Epidermal melanocyte (primary cell): ENCODE measurements around the gene ABCD4.
"Not testable (repeated sequence)": the region's sequence is repeated elsewhere in the genome, so short reads cannot be mapped to it uniquely, and the experiment has no call there.

Experiments used
- DNase-seq: peaks from one replicate; pipeline ENCODE4 v3.0.0; 2011; ENCODE audit warnings: low spot score; ENCODE audit not compliant: insufficient read length

Gene ABCD4

DNA sequence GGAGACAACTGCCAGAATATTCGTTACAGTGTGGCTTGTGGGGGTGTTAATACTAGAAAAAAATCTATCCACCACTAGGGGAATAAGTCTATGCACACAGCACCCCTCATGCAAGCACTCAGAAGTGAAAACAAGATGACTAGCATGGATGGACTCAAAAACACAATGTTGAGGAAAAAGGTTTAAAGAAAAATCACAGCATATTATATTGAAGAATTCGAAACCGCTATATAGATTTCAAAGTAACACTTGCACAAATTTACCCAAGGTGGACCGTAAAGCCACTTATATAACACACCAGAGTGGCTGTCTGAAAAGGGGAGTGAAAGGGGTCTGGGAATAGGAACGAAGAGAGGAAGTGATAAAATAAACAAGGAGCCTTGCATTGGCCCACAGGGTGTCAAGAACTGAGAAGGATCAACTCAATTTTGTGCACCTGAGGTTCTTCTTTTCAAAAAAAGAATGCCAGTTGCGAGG is 544 bp downstream of the ABCD4 start:
- no peak for DNase-seq

DNA sequence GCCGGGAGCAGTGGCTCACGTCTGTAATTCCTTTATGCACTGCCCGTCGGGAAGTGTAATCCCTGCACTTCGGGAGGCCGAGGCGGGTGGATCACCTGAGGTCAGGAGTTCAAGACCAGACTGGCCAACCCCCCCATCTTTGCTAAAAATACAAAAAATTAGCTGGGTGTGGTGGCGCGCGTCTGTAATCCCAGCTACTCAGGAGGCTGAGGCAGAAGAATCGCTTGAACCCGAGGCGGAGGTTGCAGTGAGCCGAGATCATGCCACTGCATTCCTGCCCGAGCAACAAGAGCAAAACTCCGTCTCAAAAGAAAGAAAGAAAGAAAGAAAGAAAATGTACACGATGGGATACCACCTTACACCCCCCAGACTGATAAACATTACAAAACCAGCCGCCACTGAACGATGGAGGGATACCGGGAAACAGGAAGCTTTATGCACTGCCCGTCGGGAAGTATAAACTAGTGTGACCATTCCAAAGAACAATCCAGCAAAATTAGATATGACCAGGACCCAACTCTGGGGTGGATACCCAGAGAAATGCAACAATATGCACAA is 1.1 kb downstream of the ABCD4 start:
- DNase-seq = no peak

DNA sequence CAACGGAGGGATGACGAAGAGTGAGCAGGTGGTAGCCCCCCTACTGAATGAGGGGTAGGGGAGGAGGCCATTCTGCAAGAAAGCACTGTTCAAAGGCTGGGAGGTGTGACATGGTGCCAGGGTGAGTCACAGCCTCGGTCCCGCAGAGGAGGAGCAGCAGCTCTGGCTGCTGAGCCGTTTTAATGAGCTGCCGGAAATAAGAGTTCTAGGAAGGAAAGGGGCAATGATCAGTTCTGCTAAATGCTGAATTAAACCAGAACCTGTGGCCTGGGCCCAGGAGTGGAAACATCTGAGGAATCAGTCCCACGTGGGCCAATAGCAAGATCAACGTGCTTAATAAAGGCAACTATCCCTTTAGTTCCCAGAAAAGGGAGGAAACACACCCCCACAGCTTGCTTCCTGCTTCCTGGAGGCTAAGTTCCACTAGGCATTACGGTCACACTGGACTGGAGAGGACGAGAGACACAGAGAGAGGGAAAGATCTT is 3.6 kb downstream of the ABCD4 start:
- no peak for DNase-seq

DNA sequence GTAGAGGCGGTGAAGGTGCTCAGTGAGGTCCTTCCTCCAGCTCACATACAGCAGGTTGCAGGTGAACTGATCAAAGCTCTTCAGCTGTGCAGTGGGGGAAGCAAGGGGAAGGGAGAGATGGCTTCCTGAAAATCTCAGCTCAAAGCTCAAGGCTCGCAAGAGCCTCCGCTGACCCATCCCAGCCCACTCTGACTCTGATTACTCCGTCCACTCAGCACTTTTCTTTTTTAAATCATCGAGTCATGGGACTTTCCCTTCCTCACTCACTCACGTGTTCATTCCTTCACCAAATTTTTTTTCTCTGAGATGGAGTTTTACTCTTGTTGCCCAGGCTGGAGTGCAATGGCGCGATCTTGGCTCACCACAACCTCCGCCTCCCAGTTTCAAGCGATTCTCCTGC is 4.7 kb downstream of the ABCD4 start:
- DNase-seq = no peak

DNA sequence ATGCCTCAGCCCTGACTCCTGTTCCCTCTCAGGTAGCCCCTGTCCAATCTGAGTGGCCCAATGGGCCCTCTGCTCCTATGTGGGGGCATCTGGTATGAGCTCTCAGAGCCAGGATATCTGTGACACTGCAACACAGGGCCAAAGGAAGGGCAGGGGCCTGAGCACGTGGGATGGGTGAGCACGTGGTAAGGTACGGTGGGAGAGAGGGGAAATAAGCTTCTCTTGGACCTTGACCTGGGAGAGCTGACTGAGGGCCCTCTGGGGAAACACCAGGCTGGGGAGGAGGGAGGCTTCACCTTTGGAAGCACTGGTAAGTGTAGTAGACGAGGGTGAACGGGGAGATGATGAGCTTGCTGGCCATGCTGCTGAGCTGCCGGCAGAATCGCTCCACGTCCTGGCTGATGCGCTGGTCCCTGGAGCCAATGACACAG is 6.7 kb downstream of the ABCD4 start:
- no peak for DNase-seq

DNA sequence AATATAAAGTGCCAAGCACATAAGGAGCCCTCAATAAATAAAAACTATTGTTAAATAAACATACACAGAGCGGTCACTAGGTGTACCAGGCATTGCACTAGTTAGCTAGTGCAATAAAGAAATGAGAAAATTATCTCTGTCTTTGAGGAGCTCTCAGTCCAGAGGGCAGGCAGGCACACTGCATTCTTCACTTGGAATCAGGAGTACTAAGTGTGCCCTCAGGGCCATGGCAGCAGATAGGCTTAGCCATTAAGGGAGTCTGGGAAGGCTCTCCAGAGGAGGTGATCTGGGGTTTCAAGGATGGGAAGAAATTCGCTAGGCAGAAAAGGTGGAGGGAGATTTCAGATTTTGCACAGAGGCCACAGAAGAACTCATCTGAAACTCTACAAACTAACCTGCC is 9.1 kb downstream of the ABCD4 start:
- DNase-seq = no peak

DNA sequence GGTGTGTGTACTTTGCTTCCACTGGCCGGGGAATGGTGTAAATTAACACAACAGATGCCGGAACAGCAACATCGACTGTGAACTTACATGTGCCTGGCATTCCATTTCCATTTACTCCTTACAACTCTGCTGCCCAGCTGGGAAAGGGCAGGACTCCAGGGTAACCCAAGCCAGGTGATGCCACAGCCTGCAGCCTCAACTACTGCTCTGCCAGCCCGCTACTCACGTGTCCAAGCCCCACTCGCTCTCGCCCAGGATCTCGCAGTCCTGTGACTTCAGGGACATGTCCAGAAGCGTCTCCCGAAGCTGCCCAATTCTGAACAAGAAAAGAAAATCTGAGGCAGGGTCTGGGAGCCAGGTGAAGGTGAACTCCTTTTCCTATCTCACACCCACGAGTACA is 10.7 kb downstream of the ABCD4 start:
- DNase-seq = no peak

DNA sequence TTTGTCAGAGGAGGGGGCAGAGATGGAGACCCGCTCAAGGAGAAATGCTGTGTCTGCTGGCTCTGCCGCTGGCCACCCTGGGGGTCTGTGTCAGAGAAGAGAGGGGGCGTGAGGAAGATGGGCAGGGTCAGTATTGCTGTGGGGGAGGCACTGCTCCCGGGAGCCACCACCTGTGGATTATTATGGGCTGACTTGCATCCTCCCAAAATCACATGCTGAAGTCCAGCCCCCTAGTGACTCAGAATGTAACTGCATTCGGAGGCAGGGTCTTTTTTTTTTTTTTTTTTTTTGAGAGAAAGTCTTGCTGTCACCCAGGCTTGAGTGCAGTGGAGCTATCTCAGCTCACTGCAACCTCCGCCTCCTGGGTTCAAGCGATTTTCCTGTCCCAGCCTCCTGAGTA is 12.3 kb downstream of the ABCD4 start:
- DNase-seq = no peak

DNA sequence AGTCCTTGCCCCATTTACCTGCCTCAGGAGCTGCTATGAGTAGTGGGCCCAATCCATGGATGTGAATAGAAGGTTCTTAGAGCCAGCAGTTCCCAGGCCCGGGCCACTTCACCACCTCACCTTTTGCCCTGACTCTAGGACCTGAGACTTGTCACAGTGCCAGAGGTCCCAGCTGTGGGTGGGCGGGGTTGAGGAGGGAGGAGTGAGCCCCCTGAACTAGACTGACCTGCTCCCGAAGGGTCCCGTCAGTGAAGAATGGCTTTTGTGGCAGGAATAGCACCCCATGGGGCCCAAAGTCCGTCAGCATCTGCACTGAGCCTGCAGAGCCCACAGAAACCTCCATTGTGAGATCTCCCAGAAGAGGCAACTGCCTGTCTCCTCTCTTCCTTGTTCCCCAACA is 12.9 kb downstream of the ABCD4 start:
- no peak for DNase-seq

DNA sequence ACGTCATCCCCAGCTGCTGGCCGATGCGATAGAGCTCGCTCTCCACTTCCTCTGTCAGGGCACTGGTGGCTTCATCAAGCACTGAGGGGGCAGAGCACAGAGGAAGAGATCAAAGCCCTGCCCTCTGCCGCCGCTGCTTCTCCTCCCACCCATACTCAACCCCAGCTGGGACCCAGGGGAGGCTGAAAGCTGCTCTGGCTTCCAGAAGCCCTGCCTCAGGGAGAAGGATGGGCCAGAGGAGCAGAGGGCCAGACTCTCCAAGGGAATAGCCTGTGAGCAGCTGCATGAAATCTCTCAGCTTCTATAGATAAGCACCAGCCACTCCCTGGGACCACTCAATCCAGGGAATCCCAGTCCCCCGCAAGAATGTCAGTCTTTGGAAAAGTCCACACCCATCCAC is 16.0 kb downstream of the ABCD4 start:
- DNase-seq = no peak

DNA sequence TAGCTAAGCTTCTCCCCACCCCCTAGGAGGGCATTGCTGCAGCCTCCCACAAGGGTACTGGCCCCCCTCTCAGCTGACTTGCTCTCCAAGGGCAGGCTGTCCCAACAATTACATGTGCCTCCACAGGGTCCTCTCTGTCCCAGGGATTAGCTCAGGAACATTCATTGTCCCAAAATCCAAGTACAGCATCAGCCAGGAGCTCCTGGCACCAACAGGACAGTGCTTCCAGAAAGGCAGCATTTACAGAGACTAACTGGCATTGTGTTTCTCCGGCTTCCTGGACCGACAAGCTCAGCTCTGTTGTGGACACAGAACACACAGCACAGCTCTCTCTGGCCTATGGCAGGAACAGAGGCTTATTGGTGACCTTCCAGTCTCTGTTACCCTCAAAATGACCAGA is 21.7 kb downstream of the ABCD4 start:
- no peak for DNase-seq

DNA sequence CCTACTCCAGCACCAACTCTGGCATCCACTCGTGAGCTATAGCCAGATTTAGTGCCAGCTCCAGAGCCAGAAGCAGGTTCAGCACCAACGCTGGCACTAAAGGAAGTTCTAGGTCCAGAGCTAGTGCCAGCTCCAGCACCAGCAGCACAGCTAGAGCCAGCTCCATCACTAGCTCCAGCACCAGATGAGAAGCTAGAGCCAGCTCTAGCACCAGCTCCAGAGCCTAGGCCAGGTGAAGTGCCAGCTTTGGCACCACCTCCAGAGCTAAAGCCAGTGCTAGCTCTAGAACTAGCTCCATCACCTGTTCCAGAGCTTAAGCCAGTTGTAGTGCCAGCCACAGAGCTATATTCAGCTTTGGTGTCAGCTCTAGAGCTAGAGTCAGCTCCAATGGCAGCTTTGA is 24.7 kb downstream of the ABCD4 start:
- peak; percentile 1 for DNase-seq

DNA sequence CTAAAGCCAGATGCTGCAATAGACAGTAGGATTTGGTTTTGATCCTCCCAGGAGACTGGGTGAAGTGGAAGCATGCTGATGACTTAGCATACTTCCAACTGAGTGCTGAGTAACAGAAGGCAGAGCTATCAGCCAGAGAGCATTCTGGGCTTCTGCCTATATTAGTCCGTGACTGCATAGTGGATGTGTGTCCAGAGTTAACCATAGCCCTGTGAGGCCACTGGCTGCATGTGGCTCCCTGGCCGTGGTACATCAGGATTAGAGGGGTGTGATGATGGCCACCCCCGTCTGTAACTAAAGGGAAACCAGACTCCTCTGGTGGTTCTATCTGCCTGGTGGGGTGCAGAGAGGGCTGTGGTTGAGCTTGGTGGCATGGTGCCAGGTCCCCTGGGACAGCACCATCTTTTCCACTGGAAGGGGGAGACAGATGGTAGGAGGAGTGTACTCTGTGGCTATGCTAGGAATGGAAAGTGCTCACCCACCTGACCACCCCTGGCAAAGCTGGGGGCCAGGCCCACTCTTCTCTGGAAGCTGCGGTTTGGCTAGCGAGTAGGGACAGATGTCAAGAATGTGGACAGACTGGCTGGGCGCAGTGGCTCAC is 27.4 kb downstream of the ABCD4 start:
- peak; percentile 13 for DNase-seq

DNA sequence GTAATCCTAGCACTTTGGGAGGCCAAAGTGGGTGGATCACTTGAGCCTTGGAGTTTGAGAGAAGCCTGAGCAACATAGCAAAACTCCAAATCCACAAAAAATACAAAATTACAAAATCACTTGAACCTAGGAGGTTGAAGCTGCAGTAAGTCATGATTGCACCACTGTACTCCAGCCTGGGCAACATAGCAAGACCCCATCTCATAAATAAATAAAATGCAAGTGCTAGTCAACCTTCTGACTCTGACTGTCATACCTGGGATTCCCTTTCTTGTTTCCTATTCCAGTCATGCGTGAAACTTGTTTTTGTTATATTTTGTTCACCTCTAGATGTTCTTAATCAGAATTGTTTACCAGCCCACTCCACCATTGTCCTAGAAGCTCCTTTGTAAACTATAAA is 31.4 kb downstream of the ABCD4 start:
- DNase-seq = no peak

DNA sequence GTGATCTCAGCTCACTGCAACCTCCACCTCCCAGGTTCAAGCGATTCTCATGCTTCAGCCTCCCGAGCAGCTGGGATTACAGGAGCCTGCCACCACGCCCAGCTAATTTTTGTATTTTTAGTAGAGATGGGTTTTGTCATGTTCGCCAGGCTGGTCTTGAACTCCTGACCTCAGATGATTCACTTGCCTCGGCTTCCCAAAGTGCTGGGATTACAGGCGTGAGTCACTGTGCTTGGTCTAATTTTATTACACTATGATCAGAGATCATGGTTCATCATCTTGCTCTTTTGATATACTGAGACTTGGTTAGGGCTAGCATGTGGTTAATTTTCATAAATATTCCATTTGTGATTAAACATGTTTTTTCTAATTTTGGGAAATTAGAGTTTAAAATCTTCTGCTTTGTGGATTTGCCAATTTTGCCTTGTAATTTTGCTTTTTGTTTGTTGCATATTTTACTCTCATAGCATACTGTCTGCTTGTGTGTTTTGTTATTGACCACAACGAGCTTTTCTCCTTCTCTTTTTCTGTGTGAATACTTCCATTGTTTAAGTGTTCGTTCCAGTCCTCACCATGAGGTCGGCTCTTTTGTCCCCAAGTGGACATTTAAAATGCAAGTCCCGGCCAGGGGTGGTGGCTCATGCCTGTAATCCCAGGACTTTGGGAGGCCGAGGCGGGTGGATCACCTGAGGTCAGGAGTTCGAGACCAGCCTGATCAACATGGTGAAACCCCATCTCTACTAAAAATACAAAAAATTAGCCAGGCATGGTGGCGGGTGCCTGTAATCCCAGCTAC is 32.2 kb downstream of the ABCD4 start:
- DNase-seq = not testable (repeated sequence)

DNA sequence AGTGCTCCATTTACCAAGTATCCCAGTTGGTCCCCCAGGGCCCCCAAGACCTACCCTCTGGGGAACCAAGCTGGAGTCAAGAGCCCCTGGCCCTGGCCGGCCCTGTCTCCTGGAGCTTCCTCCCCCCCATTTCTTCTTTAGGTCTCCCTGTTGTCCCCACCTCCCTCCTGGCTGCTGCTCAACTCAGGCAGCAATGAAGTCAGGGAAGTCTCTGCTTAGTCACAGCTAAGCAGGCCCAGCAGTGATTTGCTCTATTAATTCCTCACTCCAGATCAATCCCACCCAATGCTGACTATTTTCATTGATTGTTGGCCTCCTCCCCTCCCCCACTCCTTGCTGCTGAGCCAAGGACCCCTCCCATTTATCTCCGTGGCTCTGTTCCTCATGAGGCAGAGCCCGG is 35.1 kb downstream of the ABCD4 start:
- DNase-seq = no peak

DNA sequence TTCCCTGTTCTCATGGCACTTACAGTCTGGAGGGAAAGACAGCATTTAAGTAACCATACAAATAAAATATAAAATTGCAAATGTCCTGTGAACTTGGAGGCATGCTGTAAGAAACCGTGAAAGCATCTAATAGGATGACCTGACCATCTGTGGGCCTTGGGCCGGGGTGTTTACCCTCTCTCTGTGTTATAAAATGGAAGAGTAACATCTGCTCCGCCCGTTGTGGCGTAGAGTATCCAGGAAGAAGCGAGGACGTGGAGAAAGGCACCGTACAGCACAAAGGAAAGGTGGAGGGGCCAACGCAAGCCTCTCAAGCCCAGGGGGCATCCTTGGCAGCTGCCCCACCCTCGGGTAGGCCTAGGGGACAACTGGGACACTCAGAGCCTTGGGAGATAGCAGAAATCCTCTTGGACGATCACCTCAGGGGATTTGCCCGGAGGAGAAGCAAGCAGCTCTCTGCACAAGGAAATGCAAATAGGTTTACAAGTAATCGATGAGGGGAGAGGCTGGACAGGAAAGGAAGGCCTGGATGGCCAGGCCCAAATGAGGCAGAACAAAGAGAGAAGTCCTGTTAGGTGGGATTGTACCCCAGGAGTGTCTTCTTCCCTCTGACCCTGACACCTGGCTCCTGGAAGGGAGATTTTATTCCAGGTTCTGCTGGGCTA is 37.3 kb downstream of the ABCD4 start:
- DNase-seq = no peak

DNA sequence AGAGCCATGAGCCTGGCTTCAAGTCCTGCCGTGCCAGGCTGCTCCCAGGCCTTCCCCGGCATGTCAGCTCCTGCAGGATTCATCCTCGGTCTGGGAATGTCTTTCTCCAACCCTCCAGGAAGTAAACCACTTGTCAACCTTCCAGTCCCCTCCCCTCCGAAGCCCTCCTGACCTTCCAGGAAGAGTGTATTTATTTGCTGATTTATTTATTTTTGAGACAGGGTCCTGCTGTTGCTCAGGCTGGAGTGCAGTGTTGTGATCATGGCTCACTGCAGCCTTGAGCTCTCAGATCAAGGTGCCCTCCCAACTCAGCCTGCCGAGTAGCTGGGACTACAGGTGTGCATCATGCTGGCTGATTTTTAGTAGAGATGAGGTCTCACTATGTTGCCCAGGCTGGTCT is 38.8 kb downstream of the ABCD4 start:
- no peak for DNase-seq

DNA sequence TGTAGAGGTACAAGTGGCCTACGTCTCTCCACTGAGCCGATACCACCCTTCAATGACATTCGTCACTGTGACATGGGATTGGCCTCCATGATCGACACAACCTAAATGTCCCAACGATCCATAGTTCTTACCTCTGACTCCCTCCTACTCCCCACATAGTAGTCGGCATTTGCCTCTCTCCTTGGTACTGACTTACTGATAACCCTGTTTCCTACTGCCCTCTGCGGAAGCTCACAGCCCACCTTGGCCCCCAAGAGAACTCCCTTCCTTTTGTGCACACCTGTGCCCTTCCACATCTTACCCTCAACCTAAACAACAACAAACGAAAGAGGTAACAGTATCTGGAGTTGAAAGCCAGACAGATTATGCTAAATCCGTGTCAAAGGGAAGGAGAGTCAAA is 39.6 kb downstream of the ABCD4 start:
- no peak for DNase-seq

DNA sequence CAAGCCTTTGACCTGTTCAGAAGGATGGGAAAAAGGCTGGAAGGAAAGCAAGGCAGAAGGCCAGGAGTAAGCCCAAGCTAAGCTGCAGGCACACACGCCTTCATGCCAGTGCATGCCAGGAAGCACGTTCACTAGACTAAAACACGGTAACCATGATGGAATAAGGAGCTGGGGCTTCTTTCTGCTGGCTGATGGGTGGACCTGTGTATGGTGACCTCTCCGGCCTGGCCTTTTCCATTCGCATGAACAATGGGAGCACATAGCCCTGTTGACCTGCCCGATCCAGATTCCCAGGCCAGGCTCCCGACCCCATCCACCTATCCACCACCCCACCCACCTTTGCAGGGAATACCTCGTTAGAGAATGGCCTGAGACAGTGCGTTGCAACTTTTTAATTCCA is 40.7 kb downstream of the ABCD4 start:
- no peak for DNase-seq

DNA sequence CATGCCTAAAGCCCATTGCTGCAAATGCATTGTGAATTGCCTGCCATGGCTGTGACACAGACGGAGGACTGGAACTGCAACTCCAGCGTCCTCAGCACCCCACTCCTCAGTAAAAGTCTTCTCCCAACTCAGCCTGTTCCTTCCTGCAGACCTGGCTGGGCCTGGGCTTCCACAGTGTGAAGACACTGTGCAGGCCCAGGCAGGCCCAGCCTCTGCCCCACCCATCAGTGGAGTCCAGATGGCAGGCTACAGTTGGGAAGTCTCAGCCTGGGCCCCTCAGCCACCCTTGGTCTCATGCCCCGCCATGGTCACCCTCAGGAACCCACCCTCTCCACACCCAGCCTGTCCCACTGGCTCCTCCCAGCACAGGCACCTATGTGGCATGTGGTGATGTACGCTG is 41.4 kb downstream of the ABCD4 start:
- DNase-seq = no peak
